Erythroblast (primary cell): ENCODE measurements around the gene ERGIC1.

ENCODE experiments used
- GATA1 ChIP-seq: IDR thresholded peaks from 2 replicates; pipeline ENCODE4 v1.6.1; 2011; ENCODE audit warnings: low read depth, mild to moderate bottlenecking, control low read depth, low read length, moderate library complexity
- POLR2A ChIP-seq: IDR thresholded peaks from 2 replicates; pipeline ENCODE4 v1.6.1; 2011; ENCODE audit warnings: mild to moderate bottlenecking, low read length

GRCh38 chr5:172802112-172802511, 31.9 kb upstream of the ERGIC1 start:
- no peak for TF ChIP-seq POLR2A
- TF ChIP-seq GATA1: no peak
